Measurements from ENCODE around the gene LAMC3.

The LAMC3 gene

GRCh38 chr9:131013015-131013755 lies 4.2 kb downstream of the LAMC3 start:
- DNase-seq: no peak

- DNase-seq: no peak
Observed at GRCh38 chr9:131013771-131014676, 5.0 kb downstream of the LAMC3 start.

DNA sequence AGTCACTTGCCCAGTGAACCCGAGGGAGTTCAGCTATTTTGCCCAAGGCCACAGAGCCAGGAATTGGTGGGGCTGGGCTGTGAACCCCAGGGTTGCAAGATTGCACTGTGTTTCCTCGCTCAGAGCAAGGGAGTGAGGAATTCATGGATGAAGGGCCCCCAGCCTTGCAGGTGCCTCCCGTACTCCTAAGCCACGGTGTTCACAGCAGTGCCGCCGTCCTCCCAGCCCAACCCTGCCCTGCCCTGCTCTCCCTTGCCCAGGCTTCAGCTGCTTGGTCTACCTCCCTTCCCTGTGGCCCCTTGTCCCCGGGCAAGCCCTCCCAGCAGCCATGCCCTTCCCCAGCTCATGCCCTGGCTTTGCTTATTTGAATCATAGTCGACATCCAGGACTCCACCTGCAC lies 6.1 kb downstream of the LAMC3 start:
- DNase-seq: no peak

GRCh38 chr9:131015876-131016397 lies 7.0 kb downstream of the LAMC3 start:
- DNase-seq: no peak

DNA sequence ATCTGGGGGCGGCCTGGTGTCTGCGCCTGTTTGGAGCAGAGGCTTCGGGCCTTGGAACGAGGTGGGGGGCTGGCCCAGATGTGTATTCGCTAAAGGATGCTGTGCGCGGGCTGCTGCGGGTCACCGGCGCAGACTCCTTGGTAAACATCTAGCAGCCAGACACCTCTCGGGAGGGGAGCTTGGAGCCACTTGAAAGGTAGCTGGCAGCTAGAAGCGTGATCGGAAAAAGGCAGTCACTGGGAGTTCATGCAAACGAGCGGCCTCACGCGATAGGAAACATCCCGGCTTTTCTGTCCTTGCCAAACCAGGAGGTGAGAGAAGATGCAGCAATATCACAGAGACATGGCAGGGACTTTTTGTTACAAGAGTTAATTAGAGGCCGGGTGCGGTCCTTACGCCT lies 8.1 kb downstream of the LAMC3 start:
- DNase-seq: no peak

- no peak for DNase-seq
Observed at GRCh38 chr9:131018621-131019020, 9.6 kb downstream of the LAMC3 start.

DNA sequence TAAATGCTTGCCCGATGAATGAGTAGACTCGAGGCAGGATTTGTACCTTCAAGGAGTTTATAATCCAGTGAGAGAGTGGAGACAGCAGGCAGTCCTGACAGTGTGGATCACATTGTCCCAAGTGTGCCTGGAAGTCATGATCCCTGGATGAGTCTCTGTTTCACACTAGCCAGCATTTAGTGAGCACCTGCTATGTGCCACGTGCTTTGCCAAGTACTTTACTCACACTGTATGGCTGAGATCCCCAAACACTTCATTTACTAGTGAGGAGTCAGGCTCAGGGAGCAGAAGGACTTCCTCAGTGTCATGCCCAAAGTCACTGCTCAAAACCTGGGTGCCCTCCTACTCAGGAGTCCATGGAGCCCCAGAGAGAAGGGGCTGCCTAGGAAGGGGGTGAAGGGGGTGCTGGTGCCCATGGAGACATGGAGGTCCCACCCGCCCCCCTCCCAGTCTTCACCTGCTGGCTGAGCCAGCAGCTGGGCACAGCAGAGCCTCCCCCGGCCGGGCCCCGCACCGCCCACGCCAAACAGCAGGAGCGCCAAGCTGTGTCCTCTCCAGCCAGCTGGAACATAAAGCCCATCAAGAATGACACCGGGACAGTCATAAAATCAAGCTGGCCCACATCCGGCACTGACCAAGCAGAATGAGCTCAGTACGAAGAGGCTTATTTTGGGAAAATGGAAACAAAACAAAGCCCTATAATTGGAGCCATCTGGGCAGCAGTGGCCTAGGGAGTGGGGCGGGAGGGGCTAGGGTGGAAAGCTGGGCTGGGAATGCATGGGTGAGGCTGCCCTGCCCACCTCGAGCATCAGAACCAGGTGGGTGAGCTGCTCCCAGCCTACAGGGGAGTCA lies 10.6 kb downstream of the LAMC3 start:
- DNase-seq: no peak

- DNase-seq: no peak
Observed at GRCh38 chr9:131020388-131020787, 11.4 kb downstream of the LAMC3 start.

- no peak for DNase-seq
Observed at GRCh38 chr9:131020862-131021261, 11.9 kb downstream of the LAMC3 start.

- DNase-seq: no peak
Observed at GRCh38 chr9:131021785-131022184, 12.8 kb downstream of the LAMC3 start.

DNA sequence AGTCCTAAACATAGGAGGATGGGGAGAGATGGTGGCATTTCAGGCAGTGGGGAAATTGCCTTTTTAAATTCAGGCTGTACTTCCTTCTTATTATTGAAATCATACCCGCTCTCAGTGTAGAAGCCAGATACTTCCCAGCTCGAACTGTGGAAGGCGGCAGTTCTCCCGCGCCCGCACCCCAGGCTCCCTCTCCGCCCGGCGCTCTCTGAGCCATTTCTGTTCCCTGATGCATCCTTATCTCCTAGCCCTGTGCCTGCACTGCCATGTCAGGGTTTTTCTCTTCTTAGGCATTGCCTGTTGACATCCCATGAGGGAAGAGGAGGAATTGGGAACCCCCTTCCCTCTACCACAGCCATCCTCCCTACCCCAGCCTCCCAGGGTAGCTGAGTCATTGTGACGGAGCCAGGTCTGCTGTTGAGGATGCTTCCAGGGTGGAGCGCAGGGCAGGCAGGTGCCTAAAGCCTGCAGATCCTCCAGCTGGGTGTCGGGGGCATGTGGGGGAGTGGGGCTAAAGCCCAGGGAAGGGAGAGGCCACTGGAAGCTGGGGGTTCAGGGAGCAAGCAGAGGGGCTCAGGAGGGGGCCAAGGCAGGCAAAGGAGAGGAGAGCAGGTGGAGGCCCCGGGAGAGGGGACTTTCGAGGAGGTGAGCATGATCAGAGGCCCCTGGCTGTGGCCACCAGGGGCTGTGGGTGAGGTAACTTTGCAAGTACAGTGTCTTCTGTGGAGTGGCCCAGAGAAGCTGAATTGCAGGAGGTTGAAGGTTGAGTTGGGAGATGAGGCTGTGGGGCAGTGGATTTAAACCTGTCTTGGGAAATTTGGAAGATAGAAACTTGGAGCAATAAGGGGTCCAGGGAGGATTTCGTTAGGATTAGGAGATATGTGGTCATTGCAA lies 16.2 kb downstream of the LAMC3 start:
- no peak for DNase-seq

DNA sequence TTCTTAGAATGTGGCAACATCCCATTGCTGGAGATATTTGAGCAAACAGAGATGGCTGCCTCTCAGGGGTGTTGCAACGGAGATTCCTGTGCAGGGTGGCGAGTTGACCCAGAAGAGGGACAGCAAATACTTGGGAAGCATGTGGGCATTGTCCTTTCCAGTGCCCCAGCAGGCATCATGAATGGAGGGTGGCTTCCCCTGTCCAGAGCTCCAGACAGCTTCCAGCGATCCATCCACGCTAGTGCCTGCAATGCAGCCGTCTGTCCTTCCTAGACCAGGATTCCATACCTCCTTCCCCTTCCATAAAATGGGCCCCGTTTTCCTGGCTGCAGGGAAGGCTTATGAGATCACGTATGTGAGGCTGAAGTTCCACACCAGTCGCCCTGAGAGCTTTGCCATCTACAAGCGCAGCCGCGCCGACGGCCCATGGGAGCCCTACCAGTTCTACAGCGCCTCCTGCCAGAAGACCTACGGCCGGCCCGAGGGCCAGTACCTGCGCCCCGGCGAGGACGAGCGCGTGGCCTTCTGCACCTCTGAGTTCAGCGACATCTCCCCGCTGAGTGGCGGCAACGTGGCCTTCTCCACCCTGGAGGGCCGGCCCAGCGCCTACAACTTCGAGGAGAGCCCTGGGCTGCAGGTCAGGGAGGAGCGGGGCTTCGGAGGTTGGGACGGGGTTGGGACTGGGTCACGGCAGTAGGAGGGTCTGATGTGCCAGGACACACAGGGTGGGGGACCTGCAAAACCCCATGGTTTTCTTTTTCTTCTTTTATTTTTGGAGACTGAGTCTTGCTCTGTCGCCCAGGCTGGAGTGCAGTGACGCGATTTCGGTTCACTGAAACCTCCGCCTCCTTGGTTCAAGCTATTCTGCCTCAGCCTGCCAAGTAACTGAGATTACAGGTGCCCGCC lies 17.2 kb downstream of the LAMC3 start:
- no peak for DNase-seq

GRCh38 chr9:131027048-131027871 lies 18.3 kb downstream of the LAMC3 start:
- DNase-seq: no peak

- DNase-seq: no peak
Observed at GRCh38 chr9:131027872-131028179, 18.9 kb downstream of the LAMC3 start.

GRCh38 chr9:131028221-131028884 lies 19.4 kb downstream of the LAMC3 start:
- DNase-seq: no peak

GRCh38 chr9:131028931-131029573 lies 20.1 kb downstream of the LAMC3 start:
- no peak for DNase-seq

GRCh38 chr9:131029574-131029952 lies 20.6 kb downstream of the LAMC3 start:
- DNase-seq: no peak

GRCh38 chr9:131030239-131031004 lies 21.4 kb downstream of the LAMC3 start:
- no peak for DNase-seq

Measured in OCI-M1 (cell line).